GM12875 (cell line): Measurements from ENCODE around the gene ANO2.

Experiments used
- H3K4me3 ChIP-seq: one replicate; pipeline ENCODE4 v1.5.1; 2011; ENCODE audit warnings: low read depth, low read length, control low read depth
- CTCF ChIP-seq: IDR thresholded peaks from 2 replicates; pipeline ENCODE4 v1.5.1; 2011; ENCODE audit warnings: low read depth, mild to moderate bottlenecking, control low read depth, inconsistent platforms, low read length, moderate library complexity, borderline replicate concordance; ENCODE audit not compliant: insufficient read depth

Gene ANO2

GRCh38 chr12:5969974-5970690, 25.1 kb upstream of the ANO2 start:
- TF ChIP-seq CTCF, result no peak
- no peak overlapping the region for H3K4me3 ChIP-seq

- no peak for TF ChIP-seq CTCF
- no peak overlapping the region for H3K4me3 ChIP-seq
Observed at GRCh38 chr12:5969156-5969973, 24.3 kb upstream of the ANO2 start.

GRCh38 chr12:5967645-5968415, 22.8 kb upstream of the ANO2 start:
- TF ChIP-seq CTCF, result no peak
- no peak overlapping the region for H3K4me3 ChIP-seq

GRCh38 chr12:5966486-5967095, 21.5 kb upstream of the ANO2 start:
- no peak for TF ChIP-seq CTCF
- H3K4me3 ChIP-seq, result no peak overlapping the region

GRCh38 chr12:5965950-5966383, 20.9 kb upstream of the ANO2 start:
- no peak overlapping the region for H3K4me3 ChIP-seq
- peak; percentile 86 for TF ChIP-seq CTCF

- H3K4me3 ChIP-seq, result no peak overlapping the region
- no peak for TF ChIP-seq CTCF
Observed at GRCh38 chr12:5964913-5965900, 20.1 kb upstream of the ANO2 start.
